ENCODE results near the gene AHNAK.

AHNAK gene

GRCh38 chr11:62497132-62497801 lies 49.3 kb downstream of the AHNAK start:
- no peak for DNase-seq (ENCODE audit: low read depth, low spot score)

GRCh38 chr11:62496676-62497075 lies 49.9 kb downstream of the AHNAK start:
- DNase-seq (ENCODE audit: low read depth, low spot score) = no peak

GRCh38 chr11:62494246-62494645 lies 52.4 kb downstream of the AHNAK start:
- DNase-seq (ENCODE audit: low read depth, low spot score) = no peak

GRCh38 chr11:62493801-62494200 lies 52.8 kb downstream of the AHNAK start:
- no peak for DNase-seq (ENCODE audit: low read depth, low spot score)

GRCh38 chr11:62492586-62492985 lies 54.0 kb downstream of the AHNAK start:
- DNase-seq (ENCODE audit: low read depth, low spot score) = no peak

- no peak for DNase-seq (ENCODE audit: low read depth, low spot score)
These were observed 54.9 kb downstream of the AHNAK start for GRCh38 chr11:62491571-62492329.

GRCh38 chr11:62489204-62489603 lies 57.4 kb downstream of the AHNAK start:
- no peak for DNase-seq (ENCODE audit: low read depth, low spot score)

- no peak for DNase-seq (ENCODE audit: low read depth, low spot score)
These were observed 58.7 kb downstream of the AHNAK start for GRCh38 chr11:62487738-62488551.

- no peak for DNase-seq (ENCODE audit: low read depth, low spot score)
These were observed 59.5 kb downstream of the AHNAK start for GRCh38 chr11:62487136-62487535.

GRCh38 chr11:62484352-62484751 lies 62.3 kb downstream of the AHNAK start:
- no peak for DNase-seq (ENCODE audit: low read depth, low spot score)

- no peak for DNase-seq (ENCODE audit: low read depth, low spot score)
These were observed 63.9 kb downstream of the AHNAK start for GRCh38 chr11:62482753-62483152.

GRCh38 chr11:62479631-62480201 lies 66.9 kb downstream of the AHNAK start:
- no peak for DNase-seq (ENCODE audit: low read depth, low spot score)

GRCh38 chr11:62477927-62478326 lies 68.7 kb downstream of the AHNAK start:
- no peak for DNase-seq (ENCODE audit: low read depth, low spot score)

GRCh38 chr11:62472063-62472884 lies 74.3 kb downstream of the AHNAK start:
- no peak for DNase-seq (ENCODE audit: low read depth, low spot score)

- DNase-seq (ENCODE audit: low read depth, low spot score) = no peak
These were observed 75.0 kb downstream of the AHNAK start for GRCh38 chr11:62471603-62472002.

GRCh38 chr11:62468577-62468976 lies 78.0 kb downstream of the AHNAK start:
- DNase-seq (ENCODE audit: low read depth, low spot score) = no peak

- no peak for DNase-seq (ENCODE audit: low read depth, low spot score)
These were observed 80.2 kb downstream of the AHNAK start for GRCh38 chr11:62466444-62466843.

GRCh38 chr11:62464655-62465054 lies 82.0 kb downstream of the AHNAK start:
- no peak for DNase-seq (ENCODE audit: low read depth, low spot score)

- DNase-seq (ENCODE audit: low read depth, low spot score) = no peak
These were observed 83.5 kb downstream of the AHNAK start for GRCh38 chr11:62463121-62463542.

GRCh38 chr11:62462508-62462892 lies 84.1 kb downstream of the AHNAK start:
- DNase-seq (ENCODE audit: low read depth, low spot score) = no peak

Data from brain pericyte (primary cell).